ENCODE data around the gene YIPF3. TPM values are rescaled to one million over a fixed set of nuclear protein-coding genes. Genes with fewer than 3 reads are reported as not detected.

YIPF3 gene
- total RNA-seq, 4 donors from 2014 or later = 73.6 to 96.9 (median 84.9) TPM

GRCh38 chr6:43464337-43464736 is 52.4 kb downstream of the YIPF3 start:
- Histone ChIP-seq H3K27me3 (peaks cover 0 to 82% (median 0%) of the 10 kb centered on the region in 4 donors), H3K9me3 (no peaks in the 10 kb centered on the region), H3K36me3 (no peaks in the 10 kb centered on the region), H3K4me3 (no peak overlapping the region), H3K27ac (replicated peaks in 1 of 4) (no peak overlapping the region), H3K4me1 (no peaks in the 10 kb centered on the region)
- 88% methylated on average over 8 of the region's 8 CpGs for WGBS
- TF ChIP-seq EP300 (IDR thresholded peaks at IDR 0.05) (no peak), POLR2A (IDR thresholded peaks at IDR 0.05; ENCODE audit: low read depth) (no peak), POLR2AphosphoS5 (IDR thresholded peaks at IDR 0.05) (no peak), CTCF (IDR thresholded peaks at IDR 0.05) (no peak)
- intact Hi-C loops (cut with DNase I) = no loop called here
- no peak for DNase-seq (ENCODE audit: extremely low spot score)

GRCh38 chr6:43461936-43462335 is 54.8 kb downstream of the YIPF3 start:
- TF ChIP-seq CTCF (IDR thresholded peaks at IDR 0.05) = no peak
- TF ChIP-seq POLR2A (IDR thresholded peaks at IDR 0.05; ENCODE audit: low read depth) = no peak
- TF ChIP-seq POLR2AphosphoS5 (IDR thresholded peaks at IDR 0.05) = no peak
- no peak for TF ChIP-seq EP300 (IDR thresholded peaks at IDR 0.05)
- Histone ChIP-seq H3K4me3 (no peak overlapping the region), H3K4me1 (no peaks in the 10 kb centered on the region), H3K27me3 (peaks cover 0 to 90% (median 4%) of the 10 kb centered on the region in 4 donors), H3K9me3 (no peaks in the 10 kb centered on the region), H3K27ac (replicated peaks in 1 of 4) (no peak overlapping the region), H3K36me3 (no peaks in the 10 kb centered on the region)
- 70% methylated on average over 5 of the region's 5 CpGs for WGBS
- DNase-seq (ENCODE audit: extremely low spot score) = no peak
- intact Hi-C loops (cut with DNase I) = no loop called here

Small RNA genes lying within 50 kb of the gene (small RNA-seq; reads per million reads assigned to genes)
- gene RF00426 (0 reads per million in 3 donors), gene RNU6-1113P (0 reads per million in 3 donors)

Other genes starting within 250 kb of the YIPF3 start
- gene SLC22A7, start 218.7 kb downstream of the YIPF3 start, total RNA-seq = not detected
- gene CRIP3, start 208.1 kb downstream of the YIPF3 start, total RNA-seq = not detected
- 10 to 100 TPM; 11.1 to 17.3 (median 14.6) TPM for gene ZNF318, start 147.3 kb downstream of the YIPF3 start, total RNA-seq
- 10 to 100 TPM in 3 of 4 donors, 1 to 10 TPM in 1; 7.6 to 19.4 (median 12.5) TPM for gene ABCC10, start 89.4 kb downstream of the YIPF3 start, total RNA-seq
- under 1 TPM in 2 of 4 donors, not detected in 2; 0.32 to 0.33 TPM for gene DLK2, start 61.4 kb downstream of the YIPF3 start, total RNA-seq
- gene TJAP1, start 39.4 kb downstream of the YIPF3 start, total RNA-seq = 10 to 100 TPM; 19.9 to 34.4 (median 26.4) TPM
- 1 to 10 TPM in 1 of 4 donors, under 1 TPM in 2, not detected in 1; 0.50 to 1.4 (median 0.75) TPM for gene LRRC73, start 6.6 kb downstream of the YIPF3 start, total RNA-seq
- gene POLR1C, start 163 bp upstream of the YIPF3 start, total RNA-seq = 10 to 100 TPM in 3 of 4 donors, 1 to 10 TPM in 1; 9.1 to 30.3 (median 17.6) TPM
- gene XPO5, start 59.1 kb upstream of the YIPF3 start, total RNA-seq = 10 to 100 TPM; 12.5 to 17.1 (median 15.7) TPM
- 1 to 10 TPM; 6.1 to 9.6 (median 7.7) TPM for gene POLH, start 59.3 kb upstream of the YIPF3 start, total RNA-seq
- 10 to 100 TPM; 28.2 to 31.0 (median 30.0) TPM for gene GTPBP2, start 112.3 kb upstream of the YIPF3 start, total RNA-seq
- 10 to 100 TPM; 17.9 to 26.7 (median 21.6) TPM for gene MAD2L1BP, start 118.9 kb upstream of the YIPF3 start, total RNA-seq
- gene RSPH9, start 128.1 kb upstream of the YIPF3 start, total RNA-seq = under 1 TPM in 2 of 4 donors, not detected in 2; 0.17 to 0.34 TPM
- 10 to 100 TPM; 30.7 to 47.4 (median 37.1) TPM for gene MRPS18A, start 170.9 kb upstream of the YIPF3 start, total RNA-seq

Data from esophagus muscularis mucosa (tissue), 4 donors.